Muscle layer of duodenum (tissue), 2 donors: ENCODE results near the gene ULK1.
"Not testable (repeated sequence)": the region's sequence is repeated elsewhere in the genome, so short reads cannot be mapped to it uniquely, and the experiment has no call there.

Experiments used
- H3K27ac ChIP-seq: one replicate; pipeline ENCODE4 v1.7.0; 2013; ENCODE audit warnings: mild to moderate bottlenecking, low read length
- H3K27me3 ChIP-seq: one replicate; pipeline ENCODE4 v1.7.0; 2013; ENCODE audit warnings: low read depth, mild to moderate bottlenecking, control low read depth, low read length
- H3K36me3 ChIP-seq, 2 donors: one replicate each; pipeline ENCODE4 v1.7.0; 2013; ENCODE audit warnings: low read length in 2 of 2, control low read depth in 1 of 2, mild to moderate bottlenecking in 1 of 2; ENCODE audit not compliant: insufficient read depth in 2 of 2, control insufficient read depth in 1 of 2
- H3K4me1 ChIP-seq, 2 donors: one replicate each; pipeline ENCODE4 v1.7.0; 2013; ENCODE audit warnings: low read length in 2 of 2, mild to moderate bottlenecking in 2 of 2, control low read depth in 1 of 2, moderate library complexity in 1 of 2; ENCODE audit not compliant: insufficient read depth in 2 of 2, control insufficient read depth in 1 of 2
- H3K4me3 ChIP-seq, 2 donors: one replicate each; pipeline ENCODE4 v1.7.0; 2013; ENCODE audit warnings: low read length in 2 of 2, low read depth in 1 of 2, mild to moderate bottlenecking in 1 of 2
- H3K9me3 ChIP-seq, 2 donors: one replicate each; pipeline ENCODE4 v1.7.0; 2013; ENCODE audit warnings: low read length in 2 of 2, control low read depth in 1 of 2, mild to moderate bottlenecking in 1 of 2; ENCODE audit not compliant: control insufficient read depth in 1 of 2
- donor health status: healthy.

The ULK1 gene

DNA sequence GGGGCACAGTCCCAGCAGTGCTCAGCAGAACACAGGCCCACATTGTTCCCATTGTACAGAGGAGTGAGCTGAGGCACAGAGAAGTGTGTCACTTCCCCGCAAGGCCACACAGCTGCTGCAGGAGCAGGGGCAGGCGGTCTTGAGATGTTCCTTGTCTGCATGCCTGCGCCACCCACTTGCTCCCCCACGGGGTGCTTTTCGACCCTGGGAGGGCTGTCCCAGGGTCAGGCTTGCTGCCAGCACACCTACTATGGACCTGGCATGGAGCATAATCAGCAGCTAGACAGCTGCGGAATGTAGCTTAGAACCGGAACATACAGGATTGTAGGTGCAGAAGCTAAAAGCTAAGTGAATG lies 47.5 kb downstream of the ULK1 start:
- Histone ChIP-seq H3K9me3 (no peaks in the 10 kb centered on the region), H3K4me3 (no peak overlapping the region), H3K36me3 (peaks cover 4 to 39% of the 10 kb centered on the region in 2 donors), H3K27ac (no peak overlapping the region), H3K27me3 (no peaks in the 10 kb centered on the region), H3K4me1 (no peaks in the 10 kb centered on the region)

DNA sequence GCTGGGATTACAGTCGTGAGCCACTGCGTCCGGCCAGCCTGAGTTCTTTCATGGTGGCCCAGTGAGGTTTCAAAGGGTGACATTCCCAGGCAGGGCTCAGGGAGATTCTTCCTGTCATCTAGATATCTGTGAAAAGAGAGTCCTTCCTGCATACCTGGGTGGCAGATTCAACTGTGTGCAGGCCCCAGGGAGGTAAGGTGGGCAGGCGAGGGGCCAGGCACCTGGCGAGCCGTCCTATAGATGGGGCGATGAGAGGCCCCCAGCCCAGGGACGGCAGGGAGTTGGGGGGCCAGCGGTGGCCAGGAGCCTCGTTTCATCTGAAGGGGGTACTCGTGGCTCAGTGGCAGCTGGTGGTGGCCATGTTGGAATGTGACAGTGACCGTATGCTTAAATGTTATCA lies 48.2 kb downstream of the ULK1 start:
- peaks cover 4 to 39% of the 10 kb centered on the region in 2 donors for H3K36me3 ChIP-seq
- H3K27ac ChIP-seq, result no peak overlapping the region
- H3K4me1 ChIP-seq, result no peaks in the 10 kb centered on the region
- H3K9me3 ChIP-seq, result no peaks in the 10 kb centered on the region
- no peak overlapping the region for H3K4me3 ChIP-seq
- no peaks in the 10 kb centered on the region for H3K27me3 ChIP-seq

GRCh38 chr12:131943389-131943788 lies 49.0 kb downstream of the ULK1 start:
- Histone ChIP-seq H3K36me3 (peaks cover 4 to 39% of the 10 kb centered on the region in 2 donors), H3K4me3 (no peak overlapping the region), H3K27me3 (no peaks in the 10 kb centered on the region), H3K4me1 (no peaks in the 10 kb centered on the region), H3K9me3 (no peaks in the 10 kb centered on the region), H3K27ac (no peak overlapping the region)

GRCh38 chr12:131943876-131944275 lies 49.5 kb downstream of the ULK1 start:
- H3K27me3 ChIP-seq, result no peaks in the 10 kb centered on the region
- peaks cover 4 to 39% of the 10 kb centered on the region in 2 donors for H3K36me3 ChIP-seq
- no peak overlapping the region for H3K4me3 ChIP-seq
- no peaks in the 10 kb centered on the region for H3K9me3 ChIP-seq
- no peaks in the 10 kb centered on the region for H3K4me1 ChIP-seq
- no peak overlapping the region for H3K27ac ChIP-seq

DNA sequence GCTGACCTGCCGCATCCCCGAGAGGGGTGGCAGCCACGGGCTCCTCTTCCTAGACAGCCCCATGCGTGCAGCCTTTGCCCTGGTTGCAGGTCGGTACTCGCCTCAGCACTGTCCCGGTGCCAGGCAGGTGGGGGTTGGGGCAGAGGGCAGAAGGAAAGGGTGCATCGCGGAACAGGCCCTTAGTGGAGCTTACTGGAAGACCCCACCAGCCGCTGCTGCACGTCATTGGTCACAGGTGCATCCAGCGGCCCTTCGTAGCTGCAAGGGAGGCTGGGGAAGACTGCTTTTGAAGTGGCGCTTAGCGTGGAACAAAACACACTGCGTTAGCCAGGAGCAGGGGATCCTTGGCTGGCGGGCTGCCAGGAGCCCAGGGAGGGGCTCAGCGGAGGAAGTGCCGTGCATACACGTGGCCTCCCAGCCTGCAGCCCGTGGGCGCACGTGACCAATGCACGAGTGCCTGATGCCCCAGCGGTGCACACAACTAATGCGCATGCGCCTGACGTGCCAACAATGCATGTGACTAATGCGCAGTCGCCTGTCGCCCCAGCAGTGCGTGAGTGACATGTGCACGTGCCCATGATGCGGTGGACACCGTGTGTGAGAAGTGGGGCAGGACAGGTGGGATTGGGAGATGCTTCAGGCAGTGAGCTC lies 50.3 kb downstream of the ULK1 start:
- Histone ChIP-seq H3K27me3 (no peaks in the 10 kb centered on the region), H3K4me1 (no peaks in the 10 kb centered on the region), H3K4me3 (no peak overlapping the region), H3K27ac (no peak overlapping the region), H3K9me3 (no peaks in the 10 kb centered on the region), H3K36me3 (peaks cover 0 to 39% of the 10 kb centered on the region in 2 donors)

- Histone ChIP-seq H3K27me3 (no peaks in the 10 kb centered on the region), H3K4me3 (no peak overlapping the region), H3K4me1 (peaks cover 0 to 14% of the 10 kb centered on the region in 2 donors), H3K27ac (no peak overlapping the region), H3K9me3 (no peaks in the 10 kb centered on the region), H3K36me3 (peaks cover 0 to 30% of the 10 kb centered on the region in 2 donors)
These were observed 52.3 kb downstream of the ULK1 start for GRCh38 chr12:131946757-131947156.

- no peaks in the 10 kb centered on the region for H3K27me3 ChIP-seq
- H3K36me3 ChIP-seq, result peaks cover 0 to 25% of the 10 kb centered on the region in 2 donors
- no peak overlapping the region for H3K4me3 ChIP-seq
- no peaks in the 10 kb centered on the region for H3K9me3 ChIP-seq
- H3K4me1 ChIP-seq, result peaks cover 0 to 15% of the 10 kb centered on the region in 2 donors
- H3K27ac ChIP-seq, result no peak overlapping the region
These were observed 53.1 kb downstream of the ULK1 start for GRCh38 chr12:131947482-131948027.

- H3K27me3 ChIP-seq, result no peaks in the 10 kb centered on the region
- no peak overlapping the region for H3K27ac ChIP-seq
- no peaks in the 10 kb centered on the region for H3K9me3 ChIP-seq
- H3K36me3 ChIP-seq, result peaks cover 0 to 19% of the 10 kb centered on the region in 2 donors
- H3K4me3 ChIP-seq, result no peak overlapping the region
- H3K4me1 ChIP-seq, result peaks cover 0 to 18% of the 10 kb centered on the region in 2 donors
These were observed 53.8 kb downstream of the ULK1 start for GRCh38 chr12:131948166-131948712.

DNA sequence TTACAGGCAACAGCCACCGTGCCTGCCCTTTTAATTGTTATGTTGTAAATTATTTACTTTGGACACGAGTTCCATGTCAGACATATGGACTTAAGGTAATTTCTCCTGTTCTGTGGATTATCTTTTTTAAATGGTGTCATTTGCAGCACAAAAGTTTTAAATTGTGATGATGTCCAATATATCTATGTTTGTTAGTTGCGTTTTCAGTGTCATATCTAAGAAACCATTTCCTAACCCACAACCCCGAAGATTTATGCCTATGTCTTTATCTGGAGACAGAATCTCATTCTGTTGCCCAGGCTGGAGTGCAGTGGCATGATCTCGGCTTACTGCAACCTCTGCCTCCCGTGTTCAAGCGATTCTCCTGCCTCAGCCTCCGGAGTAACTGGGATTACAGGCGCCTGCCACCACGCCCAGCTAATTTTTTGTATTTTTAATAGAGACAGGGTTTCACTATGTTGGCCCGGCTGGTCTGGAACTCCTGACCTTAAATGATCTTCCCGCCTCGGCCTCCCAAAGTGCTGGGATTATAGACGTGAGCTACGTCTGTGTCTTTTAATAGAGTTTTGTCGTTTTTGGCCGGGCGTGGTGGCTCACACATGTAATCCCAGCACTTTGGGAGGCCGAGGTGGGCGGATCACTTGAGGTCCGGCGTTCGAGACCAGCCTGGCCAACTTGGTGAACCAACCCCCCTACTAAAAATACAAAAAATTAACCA lies 54.5 kb downstream of the ULK1 start:
- H3K9me3 ChIP-seq, H3K27me3 ChIP-seq, H3K27ac ChIP-seq: not testable (repeated sequence)
- Histone ChIP-seq H3K4me1 (peaks cover 0 to 18% of the 10 kb centered on the region in 2 donors), H3K36me3 (peaks cover 0 to 12% of the 10 kb centered on the region in 2 donors), H3K4me3 (peak overlapping the region; percentile 21 to 95)

DNA sequence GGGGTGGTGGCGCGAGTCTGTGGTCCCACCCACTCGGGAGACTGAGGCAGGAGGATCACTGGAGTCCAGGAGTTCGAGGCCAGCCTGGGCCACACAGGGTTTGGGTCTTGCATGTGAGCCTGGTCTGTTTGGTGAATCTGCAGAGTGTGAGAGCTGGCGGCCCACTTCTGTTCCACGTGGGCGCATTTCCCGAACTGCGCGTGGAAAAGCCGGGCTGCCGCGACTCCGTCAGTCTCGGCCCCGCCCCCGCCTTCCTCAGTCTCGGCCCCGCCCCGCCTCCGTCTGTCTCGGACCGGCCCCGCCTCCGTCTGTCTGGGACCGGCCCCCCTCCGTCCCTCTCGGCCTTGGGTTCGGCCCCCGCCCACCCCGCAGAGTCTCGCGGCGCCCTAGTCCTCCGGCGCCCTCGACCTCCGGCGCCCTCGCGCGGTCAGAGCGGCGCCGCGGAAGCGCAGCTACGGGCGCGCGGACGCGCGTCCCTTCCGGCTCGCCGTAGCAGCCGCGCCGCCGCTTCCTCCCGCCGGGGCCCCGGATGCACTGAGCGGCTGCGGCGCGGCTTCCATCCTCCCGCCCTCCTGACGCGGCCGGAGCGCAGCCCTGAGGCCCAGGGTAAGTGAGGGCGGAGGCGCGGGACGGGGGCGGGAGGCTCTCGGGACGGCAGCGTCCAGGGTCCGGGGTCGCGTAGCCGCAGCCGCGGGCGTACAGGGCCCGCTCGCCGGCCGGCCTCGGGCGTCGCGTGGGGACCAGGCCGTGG lies 55.2 kb downstream of the ULK1 start, which contains the start of gene EP400:
Gene EP400 (plus strand): TSS at position 512 of the 751 bp plus-strand sequence. CDS start 10,678 bp downstream, outside the sequence.
- Histone ChIP-seq H3K27ac (no peak within 1 kb of the TSS), H3K27me3 (no peaks in the 10 kb centered on the region), H3K4me1 (peaks cover 0 to 18% of the 10 kb centered on the region in 2 donors), H3K4me3 (peak within 1 kb of the TSS; percentile 78 to 95), H3K36me3 (peaks cover 0 to 6% of the 10 kb centered on the region in 2 donors), H3K9me3 (no peaks in the 10 kb centered on the region)
